Activated naive CD4-positive, alpha-beta T cell treated with Interleukin-2 at 50 U/mL for 16 hours (primary cell): ENCODE measurements around the gene EFCAB6.

ENCODE experiments used
- DNase-seq: peaks from one replicate; pipeline ENCODE4 v3.0.0-alpha.2; 2020

The EFCAB6 gene

GRCh38 chr22:43828998-43829782, 17.1 kb upstream of the EFCAB6 start:
- no peak for DNase-seq

GRCh38 chr22:43828725-43828997, 16.6 kb upstream of the EFCAB6 start:
- DNase-seq: no peak

- no peak for DNase-seq
These were observed 16.0 kb upstream of the EFCAB6 start for GRCh38 chr22:43827926-43828724.

- no peak for DNase-seq
These were observed 15.1 kb upstream of the EFCAB6 start for GRCh38 chr22:43827003-43827735.

- DNase-seq: no peak
These were observed 14.3 kb upstream of the EFCAB6 start for GRCh38 chr22:43826142-43827002.

- no peak for DNase-seq
These were observed 13.5 kb upstream of the EFCAB6 start for GRCh38 chr22:43825651-43826050.

GRCh38 chr22:43824724-43825420, 12.8 kb upstream of the EFCAB6 start:
- no peak for DNase-seq

GRCh38 chr22:43823911-43824665, 12.0 kb upstream of the EFCAB6 start:
- DNase-seq: no peak

GRCh38 chr22:43823353-43823908, 11.3 kb upstream of the EFCAB6 start:
- no peak for DNase-seq

- no peak for DNase-seq
These were observed 9.7 kb upstream of the EFCAB6 start for GRCh38 chr22:43821606-43822425.

GRCh38 chr22:43820651-43821305, 8.7 kb upstream of the EFCAB6 start:
- no peak for DNase-seq

- no peak for DNase-seq
These were observed 8.0 kb upstream of the EFCAB6 start for GRCh38 chr22:43819931-43820640.

- DNase-seq: no peak
These were observed 7.4 kb upstream of the EFCAB6 start for GRCh38 chr22:43819421-43819921.

GRCh38 chr22:43818981-43819380, 6.9 kb upstream of the EFCAB6 start:
- no peak for DNase-seq

GRCh38 chr22:43817402-43817801, 5.3 kb upstream of the EFCAB6 start:
- no peak for DNase-seq

- DNase-seq: no peak
These were observed 2.2 kb upstream of the EFCAB6 start for GRCh38 chr22:43814264-43814663.

GRCh38 chr22:43812890-43813289, 785 bp upstream of the EFCAB6 start:
- DNase-seq: no peak

- DNase-seq: peak; percentile 4
These were observed 342 bp downstream of the EFCAB6 start for GRCh38 chr22:43811777-43812148.
